HG02798 (cell line): ENCODE results near the gene C1orf198.
A peak's percentile ranks its signal among the peaks of the same experiment; 100 is the strongest.
"Not testable (repeated sequence)": the region's sequence is repeated elsewhere in the genome, so short reads cannot be mapped to it uniquely, and the experiment has no call there.

Experiments used
- ATAC-seq: cut with Tn5 transposase; IDR thresholded peaks from one replicate; pipeline ENCODE4 v1.9.1; 2021; ENCODE audit warnings: mild to moderate bottlenecking; ENCODE audit not compliant: unreplicated experiment, poor library complexity

The C1orf198 gene

DNA sequence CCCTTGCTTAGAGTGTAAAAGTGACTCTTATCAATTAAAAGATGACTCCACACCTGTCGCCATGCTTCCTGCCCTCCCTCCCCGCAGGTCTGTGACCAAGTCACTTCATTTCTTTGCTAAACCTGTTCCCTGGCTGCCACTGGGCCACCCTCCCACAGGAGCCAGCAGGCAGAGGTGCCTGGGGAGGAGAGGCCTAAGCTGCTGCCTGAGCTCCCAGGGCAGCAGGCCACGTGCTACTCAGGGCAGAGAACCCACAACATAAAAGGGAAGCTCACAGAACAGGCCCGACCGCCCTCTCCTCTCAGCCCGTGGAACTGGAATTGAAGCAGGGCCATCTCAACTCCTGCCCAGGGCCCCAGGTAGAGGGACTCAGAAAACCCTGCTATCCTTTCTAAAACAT, 4.9 kb downstream of the C1orf198 start:
- ATAC-seq, result no peak

DNA sequence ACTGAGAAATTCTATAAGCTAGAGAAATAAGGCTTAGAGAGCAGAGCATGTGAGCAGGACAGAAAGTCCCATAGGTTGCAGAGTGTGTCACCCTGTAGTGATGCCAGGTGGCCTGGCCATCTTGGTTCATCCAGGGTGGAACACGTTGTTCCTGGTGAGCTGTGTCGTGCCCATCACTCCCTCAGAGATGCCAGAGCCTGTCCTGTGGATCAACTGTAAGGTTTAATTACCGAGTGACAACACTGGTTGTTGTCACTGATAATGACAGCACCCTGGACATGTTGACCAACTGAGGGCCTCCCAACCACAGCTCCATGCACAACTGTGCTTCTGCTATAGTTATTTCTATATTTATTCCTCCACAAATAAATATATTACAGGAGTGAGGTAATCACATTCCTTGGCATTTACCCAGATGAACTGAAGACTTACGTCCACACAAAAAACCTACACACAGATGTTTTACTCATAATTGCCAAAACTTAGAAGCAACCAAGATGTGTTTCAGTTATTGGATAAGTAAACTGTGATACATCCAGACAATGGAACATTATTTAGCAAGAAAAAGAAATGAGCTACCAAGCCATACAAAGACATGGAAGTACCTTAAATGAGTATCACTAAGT, 6.2 kb downstream of the C1orf198 start:
- no peak for ATAC-seq

GRCh38 chr1:230861489-230861888, 6.8 kb downstream of the C1orf198 start:
- ATAC-seq, result no peak

DNA sequence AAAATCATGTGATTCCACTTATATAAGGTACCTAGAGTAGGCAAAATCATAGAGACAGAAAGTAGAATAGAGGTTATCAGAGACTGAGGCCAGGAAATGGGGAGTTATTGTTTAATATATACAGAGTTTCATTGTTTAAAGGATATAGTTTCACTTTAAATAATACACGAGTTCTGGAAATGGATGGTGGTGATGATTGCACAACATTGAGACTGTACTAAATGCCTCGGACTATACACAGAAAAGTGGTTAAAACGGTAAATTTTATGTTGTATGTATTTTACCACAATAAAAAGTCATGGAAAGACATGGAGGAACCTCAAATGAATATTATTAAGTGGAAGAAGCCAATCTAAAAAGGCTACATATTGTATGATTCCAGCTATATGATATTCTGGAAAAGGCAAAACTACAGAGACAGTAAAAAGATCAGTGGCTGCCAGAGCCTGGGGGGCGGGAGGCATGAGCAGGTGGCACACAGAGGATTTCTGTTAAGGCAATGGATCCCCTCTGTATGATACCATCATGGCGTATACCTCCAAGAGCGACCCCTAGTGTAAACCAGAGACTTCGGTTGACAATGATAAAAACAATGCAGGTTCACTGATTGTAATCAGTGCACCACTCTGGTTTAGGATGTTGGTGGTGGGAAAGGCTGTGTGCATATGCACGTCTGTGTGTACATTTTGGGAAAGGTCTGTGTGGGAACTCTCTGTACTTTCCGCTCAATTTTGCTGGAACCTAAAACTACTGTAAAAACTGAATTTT, 7.5 kb downstream of the C1orf198 start:
- no peak for ATAC-seq

- ATAC-seq, result no peak
Measured at GRCh38 chr1:230858918-230859729, 9.2 kb downstream of the C1orf198 start.

GRCh38 chr1:230858236-230858820, 10.0 kb downstream of the C1orf198 start:
- ATAC-seq, result no peak

DNA sequence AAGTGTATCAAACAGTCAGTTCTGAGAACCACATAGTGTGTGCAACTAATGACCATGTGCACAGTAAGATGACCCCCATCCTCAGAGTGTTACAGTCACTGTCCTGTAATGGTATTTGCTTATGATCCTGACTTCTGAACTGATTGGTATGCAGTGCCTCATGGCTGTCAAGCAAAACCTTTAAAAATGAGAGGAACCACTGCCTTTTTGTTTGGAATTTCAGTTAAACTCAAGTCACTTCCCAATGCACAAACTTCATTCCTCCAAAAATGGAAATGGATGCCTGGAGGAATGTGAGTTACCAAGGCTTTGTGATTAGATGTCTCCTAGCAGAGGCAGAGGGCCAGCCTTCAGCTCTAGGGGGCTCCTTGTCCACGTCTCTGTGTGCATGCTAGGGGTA, 10.5 kb downstream of the C1orf198 start:
- ATAC-seq, result no peak

- no peak for ATAC-seq
Measured at GRCh38 chr1:230857077-230857476, 11.2 kb downstream of the C1orf198 start.

DNA sequence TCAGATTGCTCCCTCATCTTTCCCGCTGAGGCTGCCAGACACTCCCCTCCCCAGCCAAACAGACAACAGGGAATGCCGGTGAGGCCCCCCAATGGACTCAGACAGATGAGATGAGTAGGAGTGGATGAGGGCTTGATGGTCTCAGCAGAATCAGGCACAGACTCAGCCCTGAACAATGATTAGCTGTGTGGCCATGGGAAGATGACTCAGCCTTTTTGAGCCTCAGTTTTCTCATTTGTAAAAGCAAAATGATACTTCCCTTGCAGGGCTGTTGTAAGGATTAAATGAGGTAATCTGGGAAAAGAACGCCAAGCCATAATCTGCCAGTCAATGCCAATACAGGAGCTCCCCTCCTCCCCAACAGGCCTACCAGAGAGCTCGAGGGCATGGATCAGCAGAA, 12.4 kb downstream of the C1orf198 start:
- ATAC-seq, result no peak

GRCh38 chr1:230854423-230854822, 13.9 kb downstream of the C1orf198 start:
- no peak for ATAC-seq

- no peak for ATAC-seq
Measured at GRCh38 chr1:230853731-230854130, 14.6 kb downstream of the C1orf198 start.

DNA sequence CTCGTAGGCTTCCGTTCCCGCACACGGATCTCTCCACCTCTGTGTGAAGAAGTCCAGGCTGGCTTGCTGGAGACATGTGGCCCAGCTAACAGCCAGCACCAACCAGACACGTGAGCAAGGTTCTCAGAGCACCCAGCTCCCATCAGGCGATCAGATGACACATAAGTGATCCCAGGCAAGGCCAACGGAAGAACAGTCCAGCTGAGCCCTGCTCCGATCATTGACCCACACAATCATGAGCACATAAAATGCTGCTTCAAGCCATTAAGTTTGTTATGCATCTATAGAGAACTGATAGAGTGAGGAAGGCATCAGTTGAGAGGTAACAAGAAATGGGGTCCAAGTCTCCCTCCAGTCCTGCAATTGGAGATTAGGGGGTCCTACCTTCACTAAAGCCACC, 15.4 kb downstream of the C1orf198 start:
- ATAC-seq, result no peak

GRCh38 chr1:230851291-230851691, 17.0 kb downstream of the C1orf198 start:
- no peak for ATAC-seq

GRCh38 chr1:230850547-230850946, 17.8 kb downstream of the C1orf198 start:
- ATAC-seq, result no peak

GRCh38 chr1:230849451-230850224, 18.7 kb downstream of the C1orf198 start:
- ATAC-seq, result peak; percentile 43

DNA sequence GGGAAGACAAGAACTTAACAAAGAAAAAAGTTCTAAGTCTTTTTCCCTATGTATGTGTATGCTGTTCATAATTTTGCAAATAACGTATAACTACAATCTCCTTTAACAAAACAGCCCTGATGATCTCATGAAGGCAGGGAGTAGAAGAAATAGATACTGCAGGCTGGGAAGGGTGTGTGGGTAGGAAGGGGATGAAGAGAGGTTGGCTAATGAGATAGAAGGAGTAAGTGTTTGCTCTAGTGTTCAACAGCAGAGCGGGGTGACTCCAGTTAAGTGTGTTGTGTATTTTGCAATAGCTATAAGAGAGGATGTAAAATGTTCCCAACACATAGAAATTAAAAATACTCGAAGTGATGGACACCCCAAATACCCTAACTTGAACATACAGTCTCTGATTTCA, 20.1 kb downstream of the C1orf198 start:
- ATAC-seq, result no peak

DNA sequence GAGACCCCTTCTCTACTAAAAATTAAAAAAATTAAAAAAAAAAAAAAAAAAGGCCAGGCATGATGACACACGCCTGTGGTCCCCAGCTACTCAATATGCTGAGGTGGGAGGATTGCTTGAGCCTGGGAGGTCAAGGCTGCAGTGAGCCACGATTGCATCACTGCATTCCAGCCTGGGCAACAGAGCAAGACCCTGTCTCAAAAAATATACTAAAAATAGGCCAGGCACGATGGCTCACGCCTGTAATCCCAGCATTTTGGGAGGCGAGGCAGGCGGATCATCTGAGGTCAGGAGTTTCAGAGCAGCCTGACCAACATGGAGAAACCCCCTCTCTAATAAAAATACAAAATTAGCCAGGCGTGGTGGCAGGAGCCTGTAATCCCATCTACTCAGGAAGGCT, 23.1 kb downstream of the C1orf198 start:
- not testable (repeated sequence) for ATAC-seq

GRCh38 chr1:230844561-230844960, 23.8 kb downstream of the C1orf198 start:
- no peak for ATAC-seq

- no peak for ATAC-seq
Measured at GRCh38 chr1:230843503-230844309, 24.6 kb downstream of the C1orf198 start.
